HFF-Myc (cell line): ENCODE data around the gene TPRG1.

Experiments used
- DNase-seq: peaks from one replicate; pipeline ENCODE4 v3.0.0-alpha.2; 2011; ENCODE audit warnings: low read depth; ENCODE audit errors: extremely low read depth
- H3K4me3 ChIP-seq: replicated peaks from 2 replicates; pipeline ENCODE4 v1.5.1; 2011; ENCODE audit warnings: low read depth, mild to moderate bottlenecking, control low read depth, low read length
- CTCF ChIP-seq: IDR thresholded peaks from 2 replicates; pipeline ENCODE4 v1.5.1; 2012; ENCODE audit warnings: mild to moderate bottlenecking, low read depth, low read length, control low read depth; ENCODE audit errors: missing control alignments

Gene TPRG1

GRCh38 chr3:189334064-189334920, 162.5 kb downstream of the TPRG1 start:
- no peak for DNase-seq
- TF ChIP-seq CTCF = no peak
- no peak overlapping the region for H3K4me3 ChIP-seq

- DNase-seq = no peak
- no peak overlapping the region for H3K4me3 ChIP-seq
- no peak for TF ChIP-seq CTCF
Observed at GRCh38 chr3:189337673-189338091, 165.9 kb downstream of the TPRG1 start.

- TF ChIP-seq CTCF = no peak
- no peak for DNase-seq
- no peak overlapping the region for H3K4me3 ChIP-seq
Observed at GRCh38 chr3:189338366-189338765, 166.6 kb downstream of the TPRG1 start.

- TF ChIP-seq CTCF = no peak
- no peak overlapping the region for H3K4me3 ChIP-seq
- no peak for DNase-seq
Observed at GRCh38 chr3:189339996-189340395, 168.2 kb downstream of the TPRG1 start.

GRCh38 chr3:189340680-189341460, 169.1 kb downstream of the TPRG1 start:
- TF ChIP-seq CTCF = peak; percentile 62
- no peak for DNase-seq
- no peak overlapping the region for H3K4me3 ChIP-seq

- TF ChIP-seq CTCF = no peak
- DNase-seq = no peak
- H3K4me3 ChIP-seq = no peak overlapping the region
Observed at GRCh38 chr3:189342811-189343210, 171.0 kb downstream of the TPRG1 start.
